Measurements from ENCODE around the gene FOCAD.
A peak's percentile ranks its signal among the peaks of the same experiment; 100 is the strongest.

Gene FOCAD

GRCh38 chr9:20740304-20740703 is 56.2 kb downstream of the FOCAD start:
- no peak for DNase-seq

- DNase-seq = no peak
These were observed 57.0 kb downstream of the FOCAD start for GRCh38 chr9:20740929-20741582.

- no peak for DNase-seq
These were observed 58.8 kb downstream of the FOCAD start for GRCh38 chr9:20742833-20743232.

- DNase-seq = no peak
These were observed 60.1 kb downstream of the FOCAD start for GRCh38 chr9:20744036-20744630.

GRCh38 chr9:20746967-20747366 is 62.9 kb downstream of the FOCAD start:
- no peak for DNase-seq

- DNase-seq = no peak
These were observed 65.6 kb downstream of the FOCAD start for GRCh38 chr9:20749496-20750198.

GRCh38 chr9:20753761-20754160 is 69.7 kb downstream of the FOCAD start:
- no peak for DNase-seq

- no peak for DNase-seq
These were observed 70.5 kb downstream of the FOCAD start for GRCh38 chr9:20754556-20754955.

GRCh38 chr9:20760246-20760891 is 76.3 kb downstream of the FOCAD start:
- no peak for DNase-seq

GRCh38 chr9:20770947-20771346 is 86.9 kb downstream of the FOCAD start:
- DNase-seq = no peak

- DNase-seq = no peak
These were observed 87.7 kb downstream of the FOCAD start for GRCh38 chr9:20771729-20772128.

- DNase-seq = no peak
These were observed 91.6 kb downstream of the FOCAD start for GRCh38 chr9:20775683-20776082.

- no peak for DNase-seq
These were observed 97.0 kb downstream of the FOCAD start for GRCh38 chr9:20781092-20781491.

- DNase-seq = no peak
These were observed 98.2 kb downstream of the FOCAD start for GRCh38 chr9:20782289-20782688.

- DNase-seq = no peak
These were observed 99.3 kb downstream of the FOCAD start for GRCh38 chr9:20783057-20784038.

- DNase-seq = no peak
These were observed 100.1 kb downstream of the FOCAD start for GRCh38 chr9:20784196-20784595.

GRCh38 chr9:20786807-20787206 is 102.7 kb downstream of the FOCAD start:
- no peak for DNase-seq

- peak; percentile 21 for DNase-seq
These were observed 104.7 kb downstream of the FOCAD start for GRCh38 chr9:20788526-20789451.

GRCh38 chr9:20790721-20791120 is 106.7 kb downstream of the FOCAD start:
- DNase-seq = no peak

GRCh38 chr9:20791682-20792081 is 107.6 kb downstream of the FOCAD start:
- no peak for DNase-seq

GRCh38 chr9:20804489-20805250 is 120.6 kb downstream of the FOCAD start:
- DNase-seq = no peak

All from DMS 273 treated with DMSO at 0.1 percent for 48 hours (cell line).